HG03097 (cell line): ENCODE data around the gene INTS14.
"Not testable (repeated sequence)": the region's sequence is repeated elsewhere in the genome, so short reads cannot be mapped to it uniquely, and the experiment has no call there.

Source experiments
- ATAC-seq: cut with Tn5 transposase; IDR thresholded peaks from one replicate; pipeline ENCODE4 v1.9.1; 2021; ENCODE audit not compliant: unreplicated experiment, low FRiP score

The INTS14 gene

DNA sequence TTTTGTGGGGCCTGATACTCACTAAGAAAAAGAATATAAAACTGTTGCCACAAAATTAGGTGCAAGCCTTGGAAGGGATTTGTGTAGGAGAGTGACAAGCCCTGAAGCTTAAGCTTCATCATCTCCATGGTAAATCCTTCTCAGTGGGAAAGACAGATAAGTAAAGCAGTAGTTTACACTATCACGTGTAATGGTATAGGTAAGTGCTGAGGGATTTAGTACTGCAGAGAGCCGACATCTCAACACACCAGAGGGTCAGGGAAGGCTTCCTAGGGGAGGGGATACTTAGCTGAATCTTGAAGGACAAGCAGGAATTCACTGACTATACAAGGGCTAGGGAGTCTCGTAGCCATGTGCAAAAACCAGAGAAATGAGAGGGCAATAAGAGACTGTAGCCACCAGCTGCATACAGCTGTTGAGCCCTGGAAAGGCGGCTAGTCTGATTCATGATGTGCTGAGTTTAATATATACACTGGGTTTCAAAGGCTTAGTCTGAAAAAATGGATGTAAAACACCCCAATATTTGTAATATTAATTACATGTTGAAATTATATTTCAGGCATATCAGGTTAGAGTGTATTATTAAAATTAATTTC lies 21.9 kb upstream of the INTS14 start:
- ATAC-seq: no peak

DNA sequence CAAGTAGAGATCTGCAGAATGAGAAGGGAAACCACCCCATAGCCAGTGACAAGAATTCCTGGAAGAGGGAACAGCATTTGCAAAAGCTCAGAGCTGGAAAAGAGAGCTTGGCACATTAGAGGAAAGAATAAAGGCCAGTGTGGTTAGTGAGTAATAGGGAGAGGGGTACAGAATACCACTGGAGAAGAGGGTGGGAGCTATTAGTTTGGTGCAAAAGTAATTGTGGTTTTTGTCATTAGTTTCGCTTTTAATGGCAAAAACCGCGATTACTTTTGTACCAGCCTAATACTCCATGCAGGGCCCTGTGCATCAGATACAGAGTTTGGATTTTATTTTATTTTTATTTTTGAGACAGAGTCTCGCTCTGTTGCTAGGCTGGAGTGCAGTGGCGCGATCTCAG lies 20.6 kb upstream of the INTS14 start:
- ATAC-seq: peak; percentile 51

GRCh38 chr15:65630760-65631159 lies 19.8 kb upstream of the INTS14 start:
- ATAC-seq: no peak

- ATAC-seq: no peak
Measured at GRCh38 chr15:65629548-65629947, 18.6 kb upstream of the INTS14 start.

DNA sequence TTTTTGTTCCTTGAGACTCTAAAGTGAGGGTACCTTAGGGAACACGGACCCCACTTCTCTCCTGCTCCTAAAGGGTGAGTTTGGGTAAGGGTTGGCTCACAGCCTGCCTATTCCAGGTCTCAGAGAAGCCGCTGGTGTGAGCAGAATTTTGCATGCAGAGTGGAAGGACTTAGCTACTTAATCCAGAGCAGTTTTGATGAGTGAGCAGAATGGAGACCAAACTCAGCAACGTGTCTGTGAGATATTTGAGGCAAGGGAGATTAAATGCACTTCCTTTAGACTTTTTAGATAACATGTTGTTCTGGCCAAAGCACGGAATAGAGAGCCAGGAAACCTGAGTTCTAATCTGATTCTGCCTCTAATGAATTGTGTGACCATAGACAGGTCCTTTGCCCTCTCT lies 15.9 kb upstream of the INTS14 start:
- no peak for ATAC-seq

DNA sequence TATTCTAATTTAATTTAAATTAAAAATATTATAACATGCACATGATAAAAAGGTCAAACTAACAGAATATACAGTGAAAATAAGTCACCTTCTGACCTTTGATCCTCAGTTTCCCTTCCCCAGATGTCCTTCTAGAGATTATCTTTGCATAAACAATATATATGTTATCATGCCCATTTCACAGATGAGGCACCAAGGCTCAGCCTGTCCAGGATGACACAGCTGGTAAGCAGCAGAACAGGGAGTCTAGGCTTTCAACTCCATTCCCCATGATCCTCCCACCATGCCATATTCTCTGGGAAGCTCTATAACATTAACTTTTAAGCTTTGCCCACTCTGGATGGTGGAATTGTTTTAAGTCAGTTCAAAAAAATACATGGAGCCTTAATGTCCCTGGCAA lies 12.2 kb upstream of the INTS14 start:
- ATAC-seq: no peak

GRCh38 chr15:65621638-65622037 lies 10.7 kb upstream of the INTS14 start, which contains the start of gene SLC24A1:
Gene SLC24A1 (plus strand): TSS chr15:65621938. CDS start chr15:65624081, 2,143 bp downstream.
- ATAC-seq: no peak

DNA sequence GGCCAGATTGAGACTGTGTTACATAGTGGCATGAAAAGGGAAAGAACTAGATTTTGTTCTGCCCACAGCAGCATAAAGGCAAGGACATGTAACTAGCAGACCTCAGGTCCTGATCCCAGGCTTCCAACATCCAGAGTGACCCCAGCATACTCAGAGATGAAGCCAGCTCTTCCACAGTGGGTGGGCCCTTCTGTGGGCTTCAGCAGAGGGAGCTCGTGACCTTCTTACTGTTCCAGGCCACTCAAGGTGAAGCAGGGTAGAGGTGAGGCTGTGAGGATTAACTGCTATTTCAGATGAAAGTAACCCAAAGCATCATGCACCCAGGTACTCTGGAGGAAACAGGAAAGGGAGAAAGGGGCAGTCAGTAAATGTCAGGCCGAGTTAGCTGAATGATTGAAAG lies 9.9 kb upstream of the INTS14 start:
- no peak for ATAC-seq

- no peak for ATAC-seq
Measured at GRCh38 chr15:65619626-65620290, 8.8 kb upstream of the INTS14 start.

DNA sequence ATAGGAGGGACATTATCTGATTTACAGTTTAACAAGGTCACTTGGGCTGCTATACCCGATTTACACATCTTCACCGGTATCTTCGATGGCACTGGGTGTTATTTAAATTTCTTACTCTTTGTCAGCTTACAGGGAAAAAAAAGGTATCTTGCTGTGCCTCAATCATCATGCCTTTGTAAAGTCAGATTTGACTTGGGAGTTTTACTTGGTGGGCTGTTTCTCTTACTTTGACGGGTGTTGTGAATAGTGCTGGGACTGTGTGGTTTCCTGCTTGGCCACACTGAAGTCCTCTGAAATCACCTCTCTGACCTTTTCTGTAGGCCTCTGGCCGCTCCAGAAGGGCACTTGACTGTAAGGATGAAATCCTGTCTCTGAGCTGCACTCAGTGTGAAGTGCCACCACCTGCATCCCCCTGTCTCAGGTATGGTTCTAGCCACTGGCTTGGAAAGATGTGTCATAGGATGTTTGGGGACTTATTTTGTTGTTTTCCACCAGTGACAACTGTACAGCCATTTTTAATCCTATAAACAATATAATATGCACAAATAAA lies 7.7 kb upstream of the INTS14 start:
- no peak for ATAC-seq

GRCh38 chr15:65615887-65616286 lies 5.0 kb upstream of the INTS14 start:
- ATAC-seq: not testable (repeated sequence)

- ATAC-seq: no peak
Measured at GRCh38 chr15:65612949-65613744, 2.2 kb upstream of the INTS14 start.

DNA sequence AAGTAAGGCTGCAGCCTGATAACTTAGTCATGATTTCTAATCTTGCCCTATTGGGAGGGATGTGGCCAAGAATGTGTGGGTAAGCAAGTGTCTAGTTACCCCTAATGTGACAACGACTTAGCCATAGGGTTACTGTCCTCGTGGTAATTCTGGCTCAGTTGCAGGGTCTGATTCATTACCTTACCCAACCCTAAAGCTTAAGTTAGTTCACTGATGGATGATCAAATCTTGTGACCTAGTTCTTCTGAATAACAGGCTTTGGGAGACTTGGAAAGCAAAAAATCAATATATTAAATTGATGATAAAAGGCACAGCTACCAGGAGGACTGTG lies 1.6 kb upstream of the INTS14 start:
- ATAC-seq: no peak

DNA sequence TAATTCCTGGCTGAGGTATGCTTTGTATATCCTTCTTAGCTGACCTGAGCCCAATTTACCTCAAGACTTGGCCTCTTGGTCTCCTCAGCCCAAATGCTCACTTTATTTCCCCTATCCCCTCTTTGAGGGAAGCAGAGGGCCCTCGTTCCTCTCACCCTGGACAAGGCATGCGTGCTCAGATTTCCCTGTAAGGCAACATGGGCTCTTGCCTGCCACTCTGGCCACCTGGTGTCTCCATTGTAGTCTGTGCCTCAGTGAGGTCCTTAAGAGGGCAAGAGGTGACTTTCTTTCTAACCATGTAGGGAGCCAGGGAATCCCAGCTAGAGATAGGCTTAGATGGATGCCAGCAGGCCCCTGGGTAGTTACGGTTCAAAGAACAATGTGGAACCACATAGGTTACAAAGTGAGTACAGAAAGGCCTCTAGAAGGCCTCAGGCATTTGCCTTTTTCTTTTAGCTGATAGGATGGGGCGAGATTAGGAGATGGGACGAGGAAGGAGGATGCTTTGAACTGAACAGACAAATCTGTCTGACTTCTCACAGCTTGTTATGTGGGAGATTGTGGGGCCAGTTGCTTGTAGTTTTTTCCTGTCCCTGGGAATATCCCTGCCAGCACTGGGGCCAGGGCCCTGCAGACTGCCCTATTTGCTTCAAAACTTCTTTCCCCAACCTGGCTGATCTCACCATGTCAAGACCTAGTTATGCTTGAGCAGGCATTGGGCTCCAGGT lies 1.1 kb upstream of the INTS14 start:
- no peak for ATAC-seq

- ATAC-seq: no peak
Measured at GRCh38 chr15:65603559-65603958, 7.4 kb downstream of the INTS14 start.

DNA sequence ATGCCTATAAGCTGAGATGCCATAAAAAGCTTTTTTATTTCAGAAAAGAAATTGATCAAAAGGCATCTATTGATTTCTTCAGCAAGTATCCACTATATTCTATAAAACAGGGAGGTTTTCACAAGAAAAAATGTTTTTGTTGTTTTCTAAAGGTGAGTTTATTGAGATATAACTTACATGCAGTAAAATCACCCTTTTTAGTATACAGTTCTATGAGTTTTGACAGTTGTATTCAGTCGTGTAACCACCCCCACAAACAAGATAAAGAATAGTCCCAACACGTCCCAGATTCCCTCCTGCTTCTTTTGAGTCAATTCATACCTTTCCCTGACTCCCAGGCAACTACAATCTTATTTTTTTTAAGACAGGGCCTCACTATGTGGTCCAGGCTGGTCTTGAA lies 7.8 kb downstream of the INTS14 start:
- no peak for ATAC-seq

- no peak for ATAC-seq
Measured at GRCh38 chr15:65599677-65600076, 11.3 kb downstream of the INTS14 start.

DNA sequence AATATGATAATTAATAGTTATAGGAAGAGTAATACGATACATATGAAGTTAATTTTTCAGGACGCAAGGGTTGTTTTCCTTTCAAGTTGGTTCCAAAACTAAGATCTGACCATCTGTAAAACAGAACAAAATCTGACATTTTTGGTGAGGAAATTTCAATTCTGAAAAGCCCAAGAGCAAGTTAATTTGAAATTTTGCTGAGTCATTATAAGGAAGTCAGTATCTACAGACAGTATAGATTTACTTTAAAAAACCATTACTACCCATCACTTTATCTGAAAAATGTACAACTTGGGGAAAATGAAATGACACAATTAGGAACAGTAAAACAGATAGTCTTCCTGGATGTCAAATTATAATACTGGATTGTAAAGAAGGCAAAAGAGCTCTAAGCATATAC lies 12.5 kb downstream of the INTS14 start:
- no peak for ATAC-seq

GRCh38 chr15:65595960-65596359 lies 15.0 kb downstream of the INTS14 start:
- ATAC-seq: no peak

DNA sequence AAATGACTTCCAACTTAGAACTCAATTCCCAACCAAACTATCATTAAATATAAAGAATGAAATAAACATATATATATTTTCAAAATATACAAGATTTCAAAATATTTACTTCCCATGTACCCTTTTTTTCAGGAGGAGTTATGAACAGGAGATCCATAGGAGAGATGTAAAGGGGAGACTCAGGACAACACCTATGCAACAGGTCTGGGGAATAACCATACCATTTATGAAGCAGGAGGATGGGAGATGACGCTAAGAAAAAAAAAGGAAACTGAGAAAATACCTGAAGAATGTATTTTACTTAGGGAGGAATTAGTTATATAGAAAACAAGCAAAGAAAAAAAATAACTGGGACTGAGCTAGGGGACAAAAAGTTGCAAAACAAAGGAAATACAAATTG lies 23.8 kb downstream of the INTS14 start:
- ATAC-seq: no peak

DNA sequence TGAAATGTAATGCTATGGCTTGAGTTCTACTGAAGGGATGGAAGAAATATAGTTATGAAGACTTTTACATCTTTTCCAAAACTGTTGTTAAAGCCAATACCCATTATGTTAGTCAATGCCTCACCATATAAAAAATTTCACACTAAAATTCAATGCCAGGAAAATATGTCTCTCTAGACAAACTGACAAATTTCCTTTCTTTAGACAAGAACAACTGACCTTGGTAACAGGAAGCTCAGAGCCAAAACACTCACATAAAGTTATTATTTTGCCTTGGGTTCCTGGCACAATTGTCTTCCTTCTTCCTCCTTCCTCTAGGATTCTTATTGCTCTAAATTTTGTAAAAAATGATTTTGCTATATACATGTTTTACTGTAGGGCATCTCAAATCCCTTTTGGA lies 26.7 kb downstream of the INTS14 start:
- ATAC-seq: no peak
